ENCODE measurements around the gene ZNF281.

GRCh38 chr1:200380589-200381021 is 29.2 kb downstream of the ZNF281 start:
- TF ChIP-seq GATA3 (IDR thresholded peaks at IDR 0.05; ENCODE audit: borderline replicate concordance): no peak
- TF ChIP-seq CTCF (IDR thresholded peaks at IDR 0.05): no peak
- no peak for TF ChIP-seq POLR2A (IDR thresholded peaks at IDR 0.05; ENCODE audit: low read length)
- TF ChIP-seq HOXA7 (CRISPR knock-in tag; IDR thresholded peaks at IDR 0.05): no peak
- TF ChIP-seq JUN (IDR thresholded peaks at IDR 0.05): no peak
- no peak for TF ChIP-seq FOSL2 (IDR thresholded peaks at IDR 0.05)
- no peak for TF ChIP-seq FOSL2 (CRISPR knock-in tag; IDR thresholded peaks at IDR 0.05)
- no peak for TF ChIP-seq RCOR1 (IDR thresholded peaks at IDR 0.05; ENCODE audit: low read depth, low read length)
- no peak for TF ChIP-seq USF2 (IDR thresholded peaks at IDR 0.05)
- no peak for TF ChIP-seq RAD21 (conservative IDR thresholded peaks at IDR 0.05 in 1 of 2, IDR thresholded peaks at IDR 0.05 in 1 of 2)
- TF ChIP-seq E2F6 (IDR thresholded peaks at IDR 0.05; ENCODE audit: borderline replicate concordance, low read depth): no peak; the same call in 1 of the 2 replicates
- TF ChIP-seq POLR2AphosphoS2 (conservative IDR thresholded peaks at IDR 0.05; ENCODE audit: low read length): no peak
- no peak for TF ChIP-seq MAX (IDR thresholded peaks at IDR 0.05)
- TF ChIP-seq SMC3 (IDR thresholded peaks at IDR 0.05): no peak
- TF ChIP-seq ELK1 (IDR thresholded peaks at IDR 0.05; ENCODE audit: low read depth, low read length): no peak

All from A549 (cell line).